ENCODE data around the gene CCZ1. TPM values are rescaled to one million over a fixed set of nuclear protein-coding genes. Genes with fewer than 3 reads are reported as not detected.

CCZ1 gene
- total RNA-seq, 1 donor from 2014 or later = 46.2 TPM

Other genes starting within 250 kb of the CCZ1 start
- 26.0 TPM for gene RNF216, start 117.1 kb upstream of the CCZ1 start, total RNA-seq
- gene OCM, start 17.9 kb upstream of the CCZ1 start, total RNA-seq = not detected
- gene RSPH10B, start 72.0 kb downstream of the CCZ1 start, total RNA-seq = not detected
- gene PMS2, start 110.3 kb downstream of the CCZ1 start, total RNA-seq = 6.2 TPM
- gene AIMP2, start 110.5 kb downstream of the CCZ1 start, total RNA-seq = 56.7 TPM
- not detected for gene ANKRD61, start 132.6 kb downstream of the CCZ1 start, total RNA-seq
- 52.8 TPM for gene EIF2AK1, start 160.4 kb downstream of the CCZ1 start, total RNA-seq
- 4.4 TPM for gene USP42, start 206.2 kb downstream of the CCZ1 start, total RNA-seq

Measured in Right ventricle myocardium inferior (tissue), 1 donor.